H1 (cell line): Measurements from ENCODE around the gene EEF2. TPM values are rescaled to one million over a fixed set of nuclear protein-coding genes. Genes with fewer than 3 reads are reported as not detected.

Experiments
- CTCF ChIA-PET: fragments of 300-600 bp; sonication (Branson Sonifier 250); formaldehyde crosslinking; loops from one replicate; lab custom pipeline; 2021; ENCODE audit not compliant: partially characterized antibody; lab: Charles Lee
- POLR2A ChIA-PET: fragments of 300-600 bp; sonication (Branson Sonifier 250); formaldehyde crosslinking; loops from one replicate; lab custom pipeline; 2021; ENCODE audit warnings: inconsistent platforms; ENCODE audit not compliant: partially characterized antibody; lab: Charles Lee
- DNase-seq, 2 experiments: peaks; one replicate each; pipeline versions ENCODE4 v3.0.0 to v3.0.0-alpha.2; 2010 to 2022; ENCODE audit warnings: low spot score in 2 of 2, low read depth in 1 of 2, mixed read lengths in 1 of 2
- FAIRE-seq: peaks from 2 replicates; lab custom pipeline; 2011; peaks lifted over from hg19 to GRCh38; lab: Jason Lieb, UNC
- H2AFZ ChIP-seq: 2 replicates; pipeline ENCODE4 v1.8.1; 2012; ENCODE audit warnings: low read length, inconsistent platforms
- H2AK5ac ChIP-seq: 2 replicates; pipeline ENCODE4 v1.6.1; 2013; ENCODE audit warnings: low read depth, low read length
- H2BK120ac ChIP-seq: replicated peaks from 2 replicates; pipeline ENCODE3; 2013; ENCODE audit warnings: low read depth, low read length, inconsistent platforms
- H2BK12ac ChIP-seq: 2 replicates; pipeline ENCODE4 v1.6.1; 2013; ENCODE audit warnings: low read depth, low read length
- H2BK15ac ChIP-seq: 2 replicates; pipeline ENCODE4 v1.6.1; 2013; ENCODE audit warnings: low read length
- H2BK20ac ChIP-seq: 2 replicates; pipeline ENCODE4 v1.6.1; 2013; ENCODE audit warnings: low read length
- H2BK5ac ChIP-seq: 2 replicates; pipeline ENCODE4 v1.6.1; 2013; ENCODE audit warnings: low read depth, low read length
- H3K14ac ChIP-seq: 2 replicates; pipeline ENCODE4 v1.6.1; 2013; ENCODE audit warnings: inconsistent platforms; ENCODE audit not compliant: insufficient read length
- H3K18ac ChIP-seq: 2 replicates; pipeline ENCODE4 v1.6.1; 2013; ENCODE audit warnings: low read length; ENCODE audit errors: extremely low read depth
- H3K23ac ChIP-seq: 2 replicates; pipeline ENCODE4 v1.6.1; 2013; ENCODE audit warnings: inconsistent platforms; ENCODE audit not compliant: insufficient read length
- H3K23me2 ChIP-seq: 2 replicates; pipeline ENCODE4 v1.6.1; 2013; ENCODE audit warnings: low read depth, low read length
- H3K27ac ChIP-seq: 2 replicates; pipeline ENCODE4 v1.6.1; 2011; ENCODE audit warnings: low read depth, low read length, inconsistent platforms
- H3K27me3 ChIP-seq, 4 experiments: replicated peaks in 1 of 4; 1 replicate in 1 of 4; 2 replicates in 3 of 4; pipeline versions ENCODE4 v1.6.1 to v1.8.1; 2011 to 2013; ENCODE audit warnings: low read length in 3 of 4, mild to moderate bottlenecking in 3 of 4, inconsistent platforms in 2 of 4, mixed read lengths in 2 of 4, moderate library complexity in 1 of 4; ENCODE audit not compliant: control insufficient read depth in 3 of 4, insufficient read depth in 3 of 4; ENCODE audit errors: extremely low read depth in 1 of 4
- H3K36me3 ChIP-seq, 4 experiments: 2 replicates each; pipeline versions ENCODE4 v1.6.1 to v1.8.1; 2011 to 2013; ENCODE audit warnings: mild to moderate bottlenecking in 4 of 4, low read length in 3 of 4, moderate library complexity in 2 of 4, control low read depth in 1 of 4, inconsistent platforms in 1 of 4; ENCODE audit not compliant: insufficient read depth in 4 of 4, control insufficient read depth in 2 of 4
- H3K4ac ChIP-seq: replicated peaks from 2 replicates; pipeline ENCODE3; 2013; ENCODE audit warnings: low read length, low read depth, mixed read lengths, inconsistent platforms; ENCODE audit not compliant: insufficient read length
- H3K4me1 ChIP-seq, 4 experiments: replicated peaks in 1 of 4; 1 replicate in 1 of 4; 2 replicates in 3 of 4; pipeline versions ENCODE4 v1.6.1 to v1.8.1; 2011 to 2013; ENCODE audit warnings: low read length in 3 of 4, inconsistent platforms in 2 of 4, mixed read lengths in 1 of 4; ENCODE audit not compliant: insufficient read depth in 4 of 4, control insufficient read depth in 3 of 4
- H3K4me2 ChIP-seq, 2 experiments: 2 replicates each; pipeline versions ENCODE4 v1.6.1 to v1.8.1; 2011 to 2013; ENCODE audit warnings: low read depth in 2 of 2, low read length in 2 of 2, control low read depth in 1 of 2, inconsistent platforms in 1 of 2, mild to moderate bottlenecking in 1 of 2; ENCODE audit not compliant: insufficient read depth in 1 of 2
- H3K4me3 ChIP-seq, 4 experiments: fragments of 200-600, 300-600 bp in 1 of 4; sonication (generic), shearing (Covaris generic), sonication (Bioruptor Twin) in 1 of 4; 2 replicates each; pipeline versions ENCODE4 v1.5.1 to v1.8.1; 2011 to 2016; ENCODE audit warnings: low read length in 4 of 4, low read depth in 3 of 4, control low read depth in 2 of 4, inconsistent platforms in 2 of 4, mild to moderate bottlenecking in 2 of 4, mixed read lengths in 1 of 4, moderate library complexity in 1 of 4; ENCODE audit not compliant: insufficient read depth in 2 of 4; ENCODE audit errors: extremely low read depth in 1 of 4
- H3K56ac ChIP-seq: replicated peaks from 2 replicates; pipeline ENCODE3; 2013; ENCODE audit warnings: low read depth, mild to moderate bottlenecking, mixed read lengths, low read length, inconsistent platforms; ENCODE audit not compliant: insufficient read length
- H3K79me1 ChIP-seq: 2 replicates; pipeline ENCODE4 v1.6.1; 2013; ENCODE audit warnings: low read depth, low read length, control low read depth
- H3K79me2 ChIP-seq, 2 experiments: 2 replicates each; pipeline versions ENCODE4 v1.6.1 to v1.8.1; 2012 to 2013; ENCODE audit warnings: low read length in 2 of 2, mild to moderate bottlenecking in 2 of 2, inconsistent platforms in 1 of 2; ENCODE audit not compliant: insufficient read depth in 2 of 2, control insufficient read depth in 1 of 2
- H3K9ac ChIP-seq, 4 experiments: replicated peaks in 1 of 4; 1 replicate in 1 of 4; 2 replicates in 3 of 4; pipeline versions ENCODE4 v1.6.1 to v1.8.1; 2011 to 2013; ENCODE audit warnings: low read depth in 3 of 4, low read length in 3 of 4, control low read depth in 2 of 4, mild to moderate bottlenecking in 2 of 4, moderate library complexity in 2 of 4, inconsistent platforms in 1 of 4; ENCODE audit errors: extremely low read depth in 1 of 4
- H3K9me3 ChIP-seq, 2 experiments: 2 replicates each; pipeline versions ENCODE4 v1.6.1 to v1.8.1; 2012 to 2013; ENCODE audit warnings: mild to moderate bottlenecking in 2 of 2, moderate library complexity in 2 of 2, control low read depth in 1 of 2, inconsistent platforms in 1 of 2, low read depth in 1 of 2, low read length in 1 of 2, mixed read lengths in 1 of 2; ENCODE audit not compliant: insufficient read depth in 2 of 2
- H4K20me1 ChIP-seq, 2 experiments: replicated peaks in 1 of 2; 2 replicates each; pipeline versions ENCODE3 to v1.8.1; 2011 to 2013; ENCODE audit warnings: inconsistent platforms in 2 of 2, low read length in 2 of 2, mild to moderate bottlenecking in 1 of 2; ENCODE audit not compliant: insufficient read depth in 2 of 2, control insufficient read depth in 1 of 2
- H4K5ac ChIP-seq: 2 replicates; pipeline ENCODE4 v1.6.1; 2013; ENCODE audit warnings: low read length, low read depth, mixed read lengths, inconsistent platforms; ENCODE audit not compliant: insufficient read length
- H4K8ac ChIP-seq: 2 replicates; pipeline ENCODE4 v1.8.0; 2013; ENCODE audit warnings: mild to moderate bottlenecking, moderate library complexity, low read length, inconsistent platforms; ENCODE audit not compliant: insufficient read depth; ENCODE audit errors: extremely low read depth
- H4K91ac ChIP-seq: replicated peaks from 2 replicates; pipeline ENCODE3; 2013; ENCODE audit warnings: low read length, mixed read lengths, inconsistent platforms; ENCODE audit not compliant: insufficient read length
- ATF3 ChIP-seq: IDR thresholded peaks from 2 replicates; pipeline ENCODE4 v1.6.1; 2011; ENCODE audit warnings: low read depth, mild to moderate bottlenecking, low read length; ENCODE audit not compliant: insufficient read depth
- CEBPB ChIP-seq: IDR thresholded peaks from 2 replicates; pipeline ENCODE4 v1.6.1; 2012; ENCODE audit warnings: low read depth, low read length
- CREB1 ChIP-seq: IDR thresholded peaks from 2 replicates; pipeline ENCODE4 v1.6.1; 2012; ENCODE audit warnings: inconsistent platforms
- JUND ChIP-seq: IDR thresholded peaks from 2 replicates; pipeline ENCODE4 v1.6.1; 2011; ENCODE audit warnings: mild to moderate bottlenecking, improper control_type of control experiment, low read length
- KDM1A ChIP-seq: fragments of 200-600, 300-600 bp; sonication (generic); IDR thresholded peaks from 2 replicates; pipeline ENCODE4 v1.7.1; 2016; ENCODE audit warnings: mild to moderate bottlenecking, low read length, borderline replicate concordance
- NRF1 ChIP-seq: IDR thresholded peaks from 2 replicates; pipeline ENCODE4 v1.6.1; 2011; ENCODE audit warnings: mild to moderate bottlenecking, low read depth, low read length, improper control_type of control experiment
- RAD21 ChIP-seq, 2 experiments: IDR thresholded peaks in 1 of 2; conservative IDR thresholded peaks in 1 of 2; 2 replicates each; pipeline ENCODE4 v1.6.1; 2011; ENCODE audit warnings: low read depth in 2 of 2, low read length in 2 of 2, improper control_type of control experiment in 1 of 2, inconsistent platforms in 1 of 2, mild to moderate bottlenecking in 1 of 2, moderate library complexity in 1 of 2
- TBP ChIP-seq: IDR thresholded peaks from 2 replicates; pipeline ENCODE4 v1.6.1; 2011; ENCODE audit warnings: low read depth, low read length, improper control_type of control experiment
- ZNF274 ChIP-seq: IDR thresholded peaks from 2 replicates; pipeline ENCODE4 v1.7.0; 2012; ENCODE audit warnings: low read length, borderline replicate concordance; ENCODE audit errors: extremely low read depth
- WGBS, 2 experiments: shearing (Covaris generic) in 1 of 2; methylation state at CpG; one replicate each; pipeline versions ENCODE4 v1.1.6 to v1.1.7; 2013 to 2015; ENCODE audit warnings: low lambda C conversion rate in 2 of 2, mixed read lengths in 2 of 2, inconsistent platforms in 1 of 2, low coverage in 1 of 2, missing lambda C conversion rate in 1 of 2; ENCODE audit not compliant: insufficient replicate concordance in 2 of 2, insufficient coverage in 1 of 2, insufficient read length in 1 of 2; ENCODE audit errors: extremely low coverage in 1 of 2, missing lambda C conversion rate in 1 of 2; 5-methylcytosine and 5-hydroxymethylcytosine counted together
- polyA plus RNA-seq, 7 experiments: library from polyadenylated mRNA; depleted of rRNA in 3 of 7; stranded (reverse) in 5 of 7; unstranded in 2 of 7; fragments of >200 nt in 5 of 7; fragments of 200-250 nt in 2 of 7; gene quantifications; 1 replicate in 5 of 7; 2 replicates in 1 of 7; 4 replicates in 1 of 7; pipeline versions ENCODE4 v1.2.1 to v1.2.3, GENCODE V29; 2011 to 2013; ENCODE audit warnings: missing spikeins in 2 of 7, mixed read lengths in 2 of 7
- total RNA-seq: library from RNA; stranded (reverse); fragmentation: NEBNext Ultra II Directional; extraction: Animal tissue kit (Norgen Biotek cat#: 25700); gene quantifications from 2 replicates; pipeline ENCODE4 v1.2.1, GENCODE V29; 2021

Gene EEF2
- total and polyA plus RNA-seq, 2 of the 8 experiments (the other 6 are each of a cell fraction or from before 2014, with no cell fraction given), result 1,554 to 3,380 TPM

- Histone ChIP-seq H3K4me3 (peak overlapping the region in 3 of 4 experiments; percentile 36 to 79 (median 39); a peak in 7 of 8 replicates), H3K14ac (no peak overlapping the region), H3K4me1 (peaks cover 2 to 13% (median 9%) of the 10 kb centered on the region in 4 experiments), H2BK120ac (no peak overlapping the region), H3K23me2 (peaks cover 8% of the 10 kb centered on the region), H2AK5ac (no peak overlapping the region), H2BK5ac (no peak overlapping the region), H3K4ac (no peak overlapping the region), H4K91ac (no peak overlapping the region), H2AFZ (peak overlapping the region; percentile 48; the same call in 1 of the 2 replicates), H3K79me2 (peaks cover 16 to 25% of the 10 kb centered on the region in 2 experiments), H4K8ac (no peak overlapping the region), H3K18ac (0 out of 2 replicates have a peak overlapping the region, but pooled peaks have one; percentile 51), H2BK12ac (no peak overlapping the region), H3K27me3 (no peaks in the 10 kb centered on the region), H2BK20ac (no peak overlapping the region), H3K56ac (no peak overlapping the region), H3K23ac (no peak overlapping the region), H3K9me3 (no peaks in the 10 kb centered on the region), H3K9ac (no peak overlapping the region), H3K36me3 (peaks cover 12 to 19% (median 15%) of the 10 kb centered on the region in 4 experiments), H4K20me1 (peaks cover 21 to 22% of the 10 kb centered on the region in 2 experiments), H3K4me2 (peak overlapping the region; percentile 77 to 97), H4K5ac (peak overlapping the region; percentile 75), H3K79me1 (peaks cover 7% of the 10 kb centered on the region; the same call in 1 of the 2 replicates), H2BK15ac (no peak overlapping the region), H3K27ac (no peak overlapping the region)
- WGBS, 2 experiments, result 20% methylated on average over 27 of the region's 30 CpGs; no CpG with 5 or more reads in 1 of the 2 experiments
- ChIA-PET POLR2A (interaction anchor here (0.5 to 5.1 kb wide), 13 partner anchors 10 to 483 kb away, joined by 3 to 46 read pairs (median 4); partner anchors contain the start of genes ATCAY, DAPK3, NMRK2 and RAX2), CTCF (interaction anchor here (0.6 to 3.7 kb wide), 28 partner anchors 9 to 1985 kb away, joined by 3 to 21 read pairs (median 3); partner anchors contain the start of genes DAPK3 and PIAS4)
- DNase-seq, result peak in 1 of 2 experiments; percentile 87
- FAIRE-seq, result no peak
- no peak for TF ChIP-seq ZNF274
- TF ChIP-seq RAD21 (IDR thresholded peaks at IDR 0.05 in 1 of 2, conservative IDR thresholded peaks at IDR 0.05 in 1 of 2; ENCODE audit: low read depth in 2 of 2, low read length in 2 of 2), result peak; percentile 25 to 37
- TF ChIP-seq NRF1, result peak; percentile 96
- TF ChIP-seq CREB1, result no peak
- TF ChIP-seq CEBPB, result no peak
- TF ChIP-seq TBP, result 0 out of 2 replicates have a peak, but pooled peaks have one; percentile 16
- TF ChIP-seq ATF3, result peak; percentile 73
- no peak for TF ChIP-seq JUND
- TF ChIP-seq KDM1A, result peak; percentile 79
Measured at GRCh38 chr19:3987619-3988371, 2.5 kb upstream of the EEF2 start.
